K562 (cell line): ENCODE measurements around the gene UTS2R. TPM values are rescaled to one million over a fixed set of nuclear protein-coding genes. Genes with fewer than 3 reads are reported as not detected.
A peak's percentile ranks its signal among the peaks of the same experiment; 100 is the strongest.

ENCODE experiments used
- ATAC-seq: fragments of 200-7000 bp; cut with Tn5 transposase; 3 replicates; pipeline ENCODE4 v1.9.1; 2020; ENCODE audit warnings: moderate library complexity
- BruUV-seq: library from RNA; stranded (reverse); fragments of 400-500 nt; replicated peaks from 2 replicates; lab custom pipeline; 2021; lab: Mats Ljungman, UMichigan
- CTCF ChIA-PET: fragments of 300-600 bp; formaldehyde crosslinking; extraction: SDS; loops from one replicate; lab custom pipeline; 2021; ENCODE audit warnings: low intra/inter-chr PET ratio; lab: Yijun Ruan, JAX
- POLR2A ChIA-PET: fragments of 300-600, 350-650 bp; sonication (Branson Sonifier 250); formaldehyde crosslinking; extraction: SDS; loops from one replicate; lab custom pipeline; 2021; ENCODE audit warnings: antibody characterized with exemption, inconsistent platforms; lab: Yijun Ruan, JAX
- DNase-seq, 4 experiments: peaks; one replicate each; pipeline versions ENCODE4 v3.0.0 to v3.0.0-alpha.2; 2011 to 2018; ENCODE audit warnings: low spot score in 3 of 4, mixed read lengths in 3 of 4; ENCODE audit errors: extremely low read depth in 1 of 4
- FAIRE-seq: peaks from 2 replicates; lab custom pipeline; 2011; peaks lifted over from hg19 to GRCh38; lab: Jason Lieb, UNC
- H2AFZ ChIP-seq: 2 replicates; pipeline ENCODE4 v1.6.0; 2011; ENCODE audit warnings: low read depth, low read length, control low read depth, inconsistent platforms
- H3K27ac ChIP-seq: fragments of 200-600 bp; 3 replicates; pipeline ENCODE4 v1.8.0; 2011; ENCODE audit warnings: low read depth, mild to moderate bottlenecking, control low read depth, inconsistent platforms, low read length, moderate library complexity, mixed read lengths; ENCODE audit errors: extremely low read depth
- H3K27me3 ChIP-seq, 2 experiments: fragments of 300-600 bp in 1 of 2; 2 replicates in 1 of 2; 3 replicates in 1 of 2; pipeline versions ENCODE4 v1.6.0 to v1.8.0; 2011; ENCODE audit warnings: inconsistent platforms in 2 of 2, low read length in 2 of 2, mild to moderate bottlenecking in 1 of 2, mixed read lengths in 1 of 2, moderate library complexity in 1 of 2; ENCODE audit not compliant: control insufficient read depth in 2 of 2, insufficient read depth in 2 of 2
- H3K36me3 ChIP-seq: fragments of 300-600 bp; 3 replicates; pipeline ENCODE4 v1.8.0; 2011; ENCODE audit warnings: mild to moderate bottlenecking, low read length, inconsistent platforms; ENCODE audit not compliant: control insufficient read depth, insufficient read depth
- H3K4me1 ChIP-seq, 2 experiments: fragments of 200-600 bp in 1 of 2; replicated peaks in 1 of 2; 2 replicates in 1 of 2; 3 replicates in 1 of 2; pipeline versions ENCODE4 v1.5.1 to v1.8.0; 2011; ENCODE audit warnings: inconsistent platforms in 2 of 2, low read length in 2 of 2, mild to moderate bottlenecking in 1 of 2, mixed read lengths in 1 of 2, moderate library complexity in 1 of 2; ENCODE audit not compliant: control insufficient read depth in 2 of 2, insufficient read depth in 2 of 2
- H3K4me2 ChIP-seq: 2 replicates; pipeline ENCODE4 v1.6.1; 2011; ENCODE audit warnings: low read length, control low read depth, inconsistent platforms, mixed read lengths; ENCODE audit not compliant: insufficient read depth
- H3K4me3 ChIP-seq: fragments of 200-600 bp; sonication (generic), shearing (Covaris generic); 2 replicates; pipeline ENCODE4 v1.5.1; 2016; ENCODE audit warnings: control low read depth, inconsistent platforms
- H3K79me2 ChIP-seq: fragments of 200-600 bp; 3 replicates; pipeline ENCODE4 v1.8.0; 2011; ENCODE audit warnings: low read length, inconsistent platforms; ENCODE audit not compliant: control insufficient read depth, insufficient read depth
- H3K9ac ChIP-seq, 2 experiments: 2 replicates each; pipeline versions ENCODE4 v1.6.0 to v1.6.1; 2011; ENCODE audit warnings: low read depth in 2 of 2, low read length in 2 of 2, control low read depth in 1 of 2, inconsistent platforms in 1 of 2, mild to moderate bottlenecking in 1 of 2, mixed read lengths in 1 of 2; ENCODE audit not compliant: insufficient read depth in 1 of 2
- H3K9me1 ChIP-seq: one replicate; pipeline ENCODE4 v1.6.0; 2011; ENCODE audit warnings: inconsistent platforms, mild to moderate bottlenecking, low read length, moderate library complexity; ENCODE audit not compliant: control insufficient read depth, insufficient read depth
- H3K9me3 ChIP-seq: replicated peaks from 2 replicates; pipeline ENCODE4 v1.5.1; 2011; ENCODE audit warnings: low read depth, low read length, inconsistent platforms; ENCODE audit not compliant: control insufficient read depth, insufficient read depth
- H4K20me1 ChIP-seq: replicated peaks from 2 replicates; pipeline ENCODE4 v1.6.1; 2011; ENCODE audit warnings: low read length, inconsistent platforms, mixed read lengths; ENCODE audit not compliant: control insufficient read depth, insufficient read depth
- CBX2 ChIP-seq: fragments of 200-600 bp; sonication (generic); IDR thresholded peaks from one replicate; pipeline ENCODE4 v1.6.1; 2012; ENCODE audit warnings: mild to moderate bottlenecking, low read length, inconsistent platforms; ENCODE audit not compliant: insufficient read depth, poor library complexity, severe bottlenecking
- DMBX1 ChIP-seq: fragments of 250-450 bp; sonication (Bioruptor Pico); IDR thresholded peaks from 2 replicates; pipeline ENCODE4 v1.8.0; 2022; ENCODE audit warnings: inconsistent platforms, mild to moderate bottlenecking, moderate library complexity, borderline replicate concordance
- EWSR1 ChIP-seq: fragments of 450-650 bp; IDR thresholded peaks from 2 replicates; pipeline ENCODE4 v1.6.1; 2018; ENCODE audit warnings: borderline replicate concordance, mild to moderate bottlenecking, low read depth, moderate library complexity; ENCODE audit not compliant: partially characterized antibody
- GATAD2A ChIP-seq: fragments of 450-650 bp; IDR thresholded peaks from 2 replicates; pipeline ENCODE4 v1.6.1; 2017
- NCOA2 ChIP-seq, 2 experiments: fragments of 450-650 bp; IDR thresholded peaks; 2 replicates each; pipeline ENCODE4 v1.6.1; 2018; ENCODE audit warnings: mild to moderate bottlenecking in 2 of 2, moderate library complexity in 1 of 2; ENCODE audit not compliant: partially characterized antibody in 2 of 2
- PHB ChIP-seq: fragments of 250-450 bp; sonication (Bioruptor Pico); IDR thresholded peaks from 2 replicates; pipeline ENCODE4 v1.5.0; 2021
- PTTG1 ChIP-seq: fragments of 450-650 bp; IDR thresholded peaks from 2 replicates; pipeline ENCODE4 v1.6.1; 2016; ENCODE audit warnings: low read depth, mild to moderate bottlenecking, missing genetic modification characterization, missing compliant biosample characterization
- RBM15 ChIP-seq: fragments of 200-400 bp; formaldehyde crosslinking; IDR thresholded peaks from 2 replicates; pipeline ENCODE4 v1.6.1; 2018; ENCODE audit warnings: mild to moderate bottlenecking, low read length, moderate library complexity; ENCODE audit not compliant: insufficient read depth
- RCOR1 ChIP-seq, 2 experiments: IDR thresholded peaks; 2 replicates each; pipeline ENCODE4 v1.6.1; 2012; ENCODE audit warnings: low read depth in 2 of 2, low read length in 2 of 2, borderline replicate concordance in 1 of 2, improper control_type of control experiment in 1 of 2
- SAFB ChIP-seq: fragments of 200-400 bp; formaldehyde crosslinking; IDR thresholded peaks from 2 replicates; pipeline ENCODE4 v1.6.1; 2017; ENCODE audit warnings: low read depth, low read length, borderline replicate concordance
- ZNF12 ChIP-seq: sonication (generic); formaldehyde crosslinking; IDR thresholded peaks from 2 replicates; pipeline ENCODE4 v1.4.0; 2020; ENCODE audit warnings: mild to moderate bottlenecking, missing genetic modification reagents
- ZNF778 ChIP-seq: fragments of 450-650 bp; formaldehyde crosslinking; IDR thresholded peaks from 2 replicates; pipeline ENCODE4 v1.4.0; 2020; ENCODE audit warnings: mild to moderate bottlenecking, moderate library complexity
- WGBS: fragments of 100-300 bp; shearing (Covaris generic); methylation state at CpG from one replicate; pipeline ENCODE4 v1.1.6; 2016; ENCODE audit warnings: low coverage, mixed read lengths; ENCODE audit not compliant: insufficient coverage; ENCODE audit errors: missing lambda C conversion rate; 5-methylcytosine and 5-hydroxymethylcytosine counted together
- in situ Hi-C: fragments of 300-500 bp; cut with MboI; formaldehyde crosslinking; loops from 4 replicates; pipeline ENCODE4 v1.15.0; 2018; ENCODE audit warnings: inconsistent platforms, mixed read lengths
- intact Hi-C: fragments of 100-400 bp; cut with micrococcal nuclease; formaldehyde crosslinking; loops from 2 replicates; pipeline ENCODE4 v1.14.2; 2022
- polyA plus RNA-seq, 8 experiments: library from polyadenylated mRNA; depleted of rRNA in 4 of 8; stranded (reverse) in 5 of 8; unstranded in 3 of 8; fragments of >200 nt; fragmentation: Nextera tagmentation in 2 of 8; fragmentation: Illumina TruSeq in 1 of 8; extraction: Ambion mirVana in 2 of 8; extraction: Trizol in 1 of 8; gene quantifications; 2 replicates each; pipeline versions ENCODE4 v1.2.1 to v1.2.3, GENCODE V29; 2011 to 2014; ENCODE audit warnings: inconsistent platforms in 1 of 8, missing spikeins in 1 of 8
- total RNA-seq, 7 experiments: library from RNA; depleted of rRNA in 6 of 7; stranded (reverse); fragments of >200 nt in 6 of 7; fragmentation: Illumina TruSeq in 2 of 7; extraction: Trizol in 2 of 7; gene quantifications; 2 replicates each; pipeline versions ENCODE4 v1.2.1 to v1.2.3, GENCODE V29; 2011 to 2021; ENCODE audit warnings: low replicate concordance in 1 of 7
- TF ChIP-seq, protein P1 (sequence below): sonication (generic); formaldehyde crosslinking; IDR thresholded peaks from 2 replicates; pipeline ENCODE4 v1.8.0; 2022; ENCODE audit warnings: mild to moderate bottlenecking, missing genetic modification reagents, borderline replicate concordance
- TF ChIP-seq, protein P2 (sequence below): fragments of 250-450 bp; sonication (Bioruptor Pico); IDR thresholded peaks from 2 replicates; pipeline ENCODE4 v1.4.0; 2020
- TF ChIP-seq, protein P3 (sequence below): fragments of 450-650 bp; IDR thresholded peaks from 2 replicates; pipeline ENCODE4 v1.6.1; 2016; ENCODE audit warnings: mild to moderate bottlenecking

The UTS2R gene
- total and polyA plus RNA-seq, 9 of the 15 experiments (the other 6 are each of a cell fraction or from before 2014, with no cell fraction given): 0.22 TPM; not detected in 8

DNA sequence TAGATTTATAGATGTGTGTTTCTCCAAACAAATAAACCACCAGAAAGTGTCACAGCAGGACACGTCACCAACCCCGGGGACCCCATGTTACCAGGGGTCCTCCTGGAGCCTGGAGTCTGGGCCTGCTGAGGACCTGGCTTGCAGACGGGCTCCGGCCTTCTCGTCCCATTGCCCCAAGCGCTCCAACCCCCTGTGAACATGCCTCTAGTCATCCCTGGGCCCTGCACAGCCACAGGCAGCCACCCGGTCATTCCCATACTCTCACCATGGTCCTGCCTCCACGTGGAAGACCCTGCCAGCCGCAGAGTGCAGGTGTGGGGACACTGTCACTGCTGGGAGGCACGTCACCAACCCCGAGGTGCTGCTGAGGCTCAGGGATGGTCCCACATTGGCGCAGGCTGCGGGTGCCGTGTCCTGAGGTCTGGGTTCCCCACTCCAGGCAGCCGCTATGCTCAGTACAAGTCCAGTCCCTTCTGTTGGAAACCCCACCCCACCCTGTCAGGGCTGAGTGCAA lies 42.5 kb upstream of the UTS2R start:
- Histone ChIP-seq H3K9me3 (no peaks in the 10 kb centered on the region), H3K9me1 (no peaks in the 10 kb centered on the region), H3K4me1 (peaks cover 36 to 97% of the 10 kb centered on the region in 2 experiments), H3K27me3 (no peaks in the 10 kb centered on the region), H4K20me1 (no peaks in the 10 kb centered on the region), H3K4me3 (no peak overlapping the region), H3K79me2 (peaks cover 11% of the 10 kb centered on the region; the same call in 2 of the 3 replicates), H3K4me2 (no peak overlapping the region), H3K9ac (peak overlapping the region in 1 of 2 experiments; percentile 70; a peak in 2 of 4 replicates), H3K27ac (no peak overlapping the region), H2AFZ (0 out of 2 replicates have a peak overlapping the region, but pooled peaks have one; percentile 14), H3K36me3 (no peaks in the 10 kb centered on the region)
- ChIA-PET CTCF (no interaction called here), POLR2A (no interaction called here)
- FAIRE-seq (no peak), DNase-seq (no peak), ATAC-seq (no peak)
- BruUV-seq: no TSS peak
- WGBS: 64% methylated on average over 13 of the region's 15 CpGs
- in situ Hi-C loops (no loop called here), intact Hi-C loops (no loop called here)
- TF ChIP-seq SAFB: no peak
- TF ChIP-seq DMBX1: no peak
- TF ChIP-seq RCOR1 (IDR thresholded peaks at IDR 0.05; ENCODE audit: borderline replicate concordance in 1 of 2, low read depth in 2 of 2, low read length in 2 of 2): no peak
- no peak for TF ChIP-seq CBX2
- TF ChIP-seq, protein P1, sequence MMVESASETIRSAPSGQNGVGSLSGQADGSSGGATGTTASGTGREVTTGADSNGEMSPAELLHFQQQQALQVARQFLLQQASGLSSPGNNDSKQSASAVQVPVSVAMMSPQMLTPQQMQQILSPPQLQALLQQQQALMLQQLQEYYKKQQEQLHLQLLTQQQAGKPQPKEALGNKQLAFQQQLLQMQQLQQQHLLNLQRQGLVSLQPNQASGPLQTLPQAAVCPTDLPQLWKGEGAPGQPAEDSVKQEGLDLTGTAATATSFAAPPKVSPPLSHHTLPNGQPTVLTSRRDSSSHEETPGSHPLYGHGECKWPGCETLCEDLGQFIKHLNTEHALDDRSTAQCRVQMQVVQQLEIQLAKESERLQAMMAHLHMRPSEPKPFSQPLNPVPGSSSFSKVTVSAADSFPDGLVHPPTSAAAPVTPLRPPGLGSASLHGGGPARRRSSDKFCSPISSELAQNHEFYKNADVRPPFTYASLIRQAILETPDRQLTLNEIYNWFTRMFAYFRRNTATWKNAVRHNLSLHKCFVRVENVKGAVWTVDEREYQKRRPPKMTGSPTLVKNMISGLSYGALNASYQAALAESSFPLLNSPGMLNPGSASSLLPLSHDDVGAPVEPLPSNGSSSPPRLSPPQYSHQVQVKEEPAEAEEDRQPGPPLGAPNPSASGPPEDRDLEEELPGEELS (CRISPR knock-in tag): no peak
- TF ChIP-seq, protein P2, sequence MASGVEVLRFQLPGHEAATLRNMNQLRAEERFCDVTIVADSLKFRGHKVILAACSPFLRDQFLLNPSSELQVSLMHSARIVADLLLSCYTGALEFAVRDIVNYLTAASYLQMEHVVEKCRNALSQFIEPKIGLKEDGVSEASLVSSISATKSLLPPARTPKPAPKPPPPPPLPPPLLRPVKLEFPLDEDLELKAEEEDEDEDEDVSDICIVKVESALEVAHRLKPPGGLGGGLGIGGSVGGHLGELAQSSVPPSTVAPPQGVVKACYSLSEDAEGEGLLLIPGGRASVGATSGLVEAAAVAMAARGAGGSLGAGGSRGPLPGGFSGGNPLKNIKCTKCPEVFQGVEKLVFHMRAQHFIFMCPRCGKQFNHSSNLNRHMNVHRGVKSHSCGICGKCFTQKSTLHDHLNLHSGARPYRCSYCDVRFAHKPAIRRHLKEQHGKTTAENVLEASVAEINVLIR (CRISPR knock-in tag): no peak
- no peak for TF ChIP-seq PTTG1 (tag)
- TF ChIP-seq RBM15: no peak
- no peak for TF ChIP-seq PHB
- TF ChIP-seq NCOA2 (IDR thresholded peaks at IDR 0.05; ENCODE audit: partially characterized antibody in 2 of 2): no peak
- TF ChIP-seq ZNF778: no peak
- TF ChIP-seq ZNF12 (CRISPR knock-in tag): no peak
- no peak for TF ChIP-seq GATAD2A
- TF ChIP-seq EWSR1: no peak
- TF ChIP-seq, protein P3, sequence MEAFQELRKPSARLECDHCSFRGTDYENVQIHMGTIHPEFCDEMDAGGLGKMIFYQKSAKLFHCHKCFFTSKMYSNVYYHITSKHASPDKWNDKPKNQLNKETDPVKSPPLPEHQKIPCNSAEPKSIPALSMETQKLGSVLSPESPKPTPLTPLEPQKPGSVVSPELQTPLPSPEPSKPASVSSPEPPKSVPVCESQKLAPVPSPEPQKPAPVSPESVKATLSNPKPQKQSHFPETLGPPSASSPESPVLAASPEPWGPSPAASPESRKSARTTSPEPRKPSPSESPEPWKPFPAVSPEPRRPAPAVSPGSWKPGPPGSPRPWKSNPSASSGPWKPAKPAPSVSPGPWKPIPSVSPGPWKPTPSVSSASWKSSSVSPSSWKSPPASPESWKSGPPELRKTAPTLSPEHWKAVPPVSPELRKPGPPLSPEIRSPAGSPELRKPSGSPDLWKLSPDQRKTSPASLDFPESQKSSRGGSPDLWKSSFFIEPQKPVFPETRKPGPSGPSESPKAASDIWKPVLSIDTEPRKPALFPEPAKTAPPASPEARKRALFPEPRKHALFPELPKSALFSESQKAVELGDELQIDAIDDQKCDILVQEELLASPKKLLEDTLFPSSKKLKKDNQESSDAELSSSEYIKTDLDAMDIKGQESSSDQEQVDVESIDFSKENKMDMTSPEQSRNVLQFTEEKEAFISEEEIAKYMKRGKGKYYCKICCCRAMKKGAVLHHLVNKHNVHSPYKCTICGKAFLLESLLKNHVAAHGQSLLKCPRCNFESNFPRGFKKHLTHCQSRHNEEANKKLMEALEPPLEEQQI: no peak
